ENCODE data around the gene USP32. TPM values are rescaled to one million over a fixed set of nuclear protein-coding genes. Genes with fewer than 3 reads are reported as not detected.

Gene USP32
- polyA plus RNA-seq, 1 donor (not counting 4 experiments of a cell fraction or from before 2014, with no cell fraction given) = 37.6 TPM

DNA sequence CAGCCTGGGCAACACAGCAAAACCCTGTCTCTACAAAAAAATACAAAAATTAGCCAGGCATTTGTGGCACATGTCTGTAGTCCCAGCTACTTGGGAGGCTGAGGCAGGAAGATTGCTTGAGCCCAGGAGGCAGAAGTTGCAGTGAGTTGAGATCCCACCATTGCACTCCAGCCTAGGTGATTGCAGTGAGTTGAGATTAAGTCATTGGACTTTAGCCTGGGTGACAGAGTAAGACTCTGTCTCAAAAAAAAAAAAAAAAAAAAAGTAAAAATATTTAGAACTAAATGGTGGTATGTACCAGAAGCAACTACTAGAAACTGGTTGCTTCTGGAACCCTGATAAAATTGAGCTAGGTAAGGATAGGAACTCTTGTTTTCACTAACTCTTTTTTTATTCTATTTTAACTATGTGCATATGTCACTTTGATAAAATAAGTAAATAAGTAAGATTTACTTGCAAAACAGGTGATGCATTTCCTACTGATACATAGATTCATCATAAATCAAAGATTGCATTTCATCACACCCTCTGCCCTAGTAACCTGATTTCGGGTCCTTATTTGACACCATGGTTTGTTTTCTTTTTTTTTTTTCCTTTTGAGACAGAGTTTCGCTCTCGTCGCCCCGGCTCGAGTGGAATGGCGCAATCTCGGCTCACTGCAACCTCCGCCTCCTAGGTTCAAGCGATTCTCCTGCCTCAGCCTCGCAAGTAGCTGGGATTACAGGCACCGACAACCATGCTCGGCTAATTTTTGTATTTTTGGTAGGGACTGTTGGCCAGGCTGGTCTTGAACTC is 66.0 kb downstream of the USP32 start:
- TF ChIP-seq, protein P1, sequence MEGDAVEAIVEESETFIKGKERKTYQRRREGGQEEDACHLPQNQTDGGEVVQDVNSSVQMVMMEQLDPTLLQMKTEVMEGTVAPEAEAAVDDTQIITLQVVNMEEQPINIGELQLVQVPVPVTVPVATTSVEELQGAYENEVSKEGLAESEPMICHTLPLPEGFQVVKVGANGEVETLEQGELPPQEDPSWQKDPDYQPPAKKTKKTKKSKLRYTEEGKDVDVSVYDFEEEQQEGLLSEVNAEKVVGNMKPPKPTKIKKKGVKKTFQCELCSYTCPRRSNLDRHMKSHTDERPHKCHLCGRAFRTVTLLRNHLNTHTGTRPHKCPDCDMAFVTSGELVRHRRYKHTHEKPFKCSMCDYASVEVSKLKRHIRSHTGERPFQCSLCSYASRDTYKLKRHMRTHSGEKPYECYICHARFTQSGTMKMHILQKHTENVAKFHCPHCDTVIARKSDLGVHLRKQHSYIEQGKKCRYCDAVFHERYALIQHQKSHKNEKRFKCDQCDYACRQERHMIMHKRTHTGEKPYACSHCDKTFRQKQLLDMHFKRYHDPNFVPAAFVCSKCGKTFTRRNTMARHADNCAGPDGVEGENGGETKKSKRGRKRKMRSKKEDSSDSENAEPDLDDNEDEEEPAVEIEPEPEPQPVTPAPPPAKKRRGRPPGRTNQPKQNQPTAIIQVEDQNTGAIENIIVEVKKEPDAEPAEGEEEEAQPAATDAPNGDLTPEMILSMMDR (optimal IDR thresholded peaks at IDR 0.05 in 1 of 3, IDR thresholded peaks at IDR 0.05 in 1 of 3, conservative IDR thresholded peaks at IDR 0.05 in 1 of 3; ENCODE audit: extremely low read depth in 1 of 3, insufficient read depth in 2 of 3, low read length in 3 of 3) = no peak
- no peak for TF ChIP-seq EZH2 (IDR thresholded peaks at IDR 0.05; ENCODE audit: low read length)
- Histone ChIP-seq H3K9ac (ENCODE audit: control insufficient read depth, extremely low read depth, insufficient read depth, low read length) (no peak overlapping the region), H3K27ac (ENCODE audit: control insufficient read depth, insufficient read depth, low read length) (no peak overlapping the region), H3K79me2 (ENCODE audit: control insufficient read depth, insufficient read depth, low read length) (peaks cover 28% of the 10 kb centered on the region), H3K4me1 (ENCODE audit: control insufficient read depth, extremely low read depth, insufficient read depth, low read length) (peaks cover 2% of the 10 kb centered on the region), H3K4me2 (ENCODE audit: control insufficient read depth, extremely low read depth, insufficient read depth, low read depth, low read length) (no peak overlapping the region), H3K27me3 (ENCODE audit: control insufficient read depth, extremely low read depth, insufficient read depth, low read length) (no peaks in the 10 kb centered on the region), H3K9me1 (ENCODE audit: control insufficient read depth, extremely low read depth, insufficient read depth, low read length) (no peaks in the 10 kb centered on the region), H3K36me3 (ENCODE audit: control insufficient read depth in 2 of 2, extremely low read depth in 1 of 2, insufficient read depth in 2 of 2, low read length in 2 of 2) (peaks cover 0 to 1% of the 10 kb centered on the region in 2 experiments), H3K9me3 (ENCODE audit: control insufficient read depth, low read depth, low read length) (no peaks in the 10 kb centered on the region), H4K20me1 (ENCODE audit: control insufficient read depth, extremely low read depth, insufficient read depth, low read length) (peaks cover 6% of the 10 kb centered on the region), H3K4me3 (ENCODE audit: control insufficient read depth in 2 of 3, extremely low read depth in 1 of 3, insufficient read depth in 2 of 3, low read depth in 1 of 3, low read length in 3 of 3) (no peak overlapping the region), H2AFZ (ENCODE audit: control insufficient read depth, low read length) (no peak overlapping the region)
- FAIRE-seq (no peak), DNase-seq (ENCODE audit: low read depth, low spot score) (no peak)
- dilution Hi-C loops (cut with MboI; ENCODE audit: extremely low pct_ligation_motif_present, low sequenced_read_pairs) = no loop called here

DNA sequence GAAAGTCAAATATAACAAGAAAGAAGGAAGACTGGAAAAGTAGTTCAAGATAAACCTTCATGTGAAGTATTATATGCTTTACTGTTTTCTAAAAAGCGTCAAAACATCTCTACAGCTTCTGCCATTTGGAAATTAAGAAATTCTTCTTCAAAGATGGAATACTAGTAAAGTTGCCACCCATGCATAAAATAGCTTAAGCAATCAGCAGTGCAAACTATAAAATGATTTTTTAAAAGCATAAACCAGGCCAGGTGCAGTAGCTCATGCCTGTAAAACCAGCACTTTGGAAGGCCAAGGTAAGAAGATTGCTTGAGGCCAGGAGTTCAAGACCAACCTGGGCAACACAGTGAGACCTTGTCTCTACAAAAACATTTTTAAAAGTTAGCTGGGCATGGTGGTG is 68.2 kb downstream of the USP32 start:
- Histone ChIP-seq H4K20me1 (ENCODE audit: control insufficient read depth, extremely low read depth, insufficient read depth, low read length) (peaks cover 5% of the 10 kb centered on the region), H3K4me3 (ENCODE audit: control insufficient read depth in 2 of 3, extremely low read depth in 1 of 3, insufficient read depth in 2 of 3, low read depth in 1 of 3, low read length in 3 of 3) (no peak overlapping the region), H3K4me2 (ENCODE audit: control insufficient read depth, extremely low read depth, insufficient read depth, low read depth, low read length) (no peak overlapping the region), H3K79me2 (ENCODE audit: control insufficient read depth, insufficient read depth, low read length) (peaks cover 37% of the 10 kb centered on the region), H3K36me3 (ENCODE audit: control insufficient read depth in 2 of 2, extremely low read depth in 1 of 2, insufficient read depth in 2 of 2, low read length in 2 of 2) (peaks cover 0 to 1% of the 10 kb centered on the region in 2 experiments), H3K27ac (ENCODE audit: control insufficient read depth, insufficient read depth, low read length) (no peak overlapping the region), H3K9me1 (ENCODE audit: control insufficient read depth, extremely low read depth, insufficient read depth, low read length) (no peaks in the 10 kb centered on the region), H3K4me1 (ENCODE audit: control insufficient read depth, extremely low read depth, insufficient read depth, low read length) (no peaks in the 10 kb centered on the region), H3K9ac (ENCODE audit: control insufficient read depth, extremely low read depth, insufficient read depth, low read length) (no peak overlapping the region), H3K9me3 (ENCODE audit: control insufficient read depth, low read depth, low read length) (no peaks in the 10 kb centered on the region), H2AFZ (ENCODE audit: control insufficient read depth, low read length) (no peak overlapping the region), H3K27me3 (ENCODE audit: control insufficient read depth, extremely low read depth, insufficient read depth, low read length) (no peaks in the 10 kb centered on the region)
- TF ChIP-seq, protein P1 (optimal IDR thresholded peaks at IDR 0.05 in 1 of 3, IDR thresholded peaks at IDR 0.05 in 1 of 3, conservative IDR thresholded peaks at IDR 0.05 in 1 of 3; ENCODE audit: extremely low read depth in 1 of 3, insufficient read depth in 2 of 3, low read length in 3 of 3) = no peak
- no peak for TF ChIP-seq EZH2 (IDR thresholded peaks at IDR 0.05; ENCODE audit: low read length)
- DNase-seq (ENCODE audit: low read depth, low spot score) (no peak), FAIRE-seq (no peak)
- dilution Hi-C loops (cut with MboI; ENCODE audit: extremely low pct_ligation_motif_present, low sequenced_read_pairs) = no loop called here
